Chondrocyte (in vitro differentiated cells): ENCODE results near the gene PKP1. TPM values are rescaled to one million over a fixed set of nuclear protein-coding genes. Genes with fewer than 3 reads are reported as not detected.
A peak's percentile ranks its signal among the peaks of the same experiment; 100 is the strongest.

Experiments
- DNase-seq: peaks from one replicate; pipeline ENCODE4 v3.0.0; 2021; ENCODE audit warnings: mixed read lengths, low spot score
- H3K27ac Mint-ChIP-seq: one replicate; pipeline ENCODE4 v1.8.0; 2021; ENCODE audit warnings: mild to moderate bottlenecking, moderate library complexity, mixed read lengths; ENCODE audit not compliant: unreplicated experiment
- H3K27me3 Mint-ChIP-seq: 2 replicates; pipeline ENCODE4 v1.8.0; 2021; ENCODE audit warnings: low read depth, mixed read lengths
- H3K36me3 Mint-ChIP-seq: 2 replicates; pipeline ENCODE4 v1.8.0; 2021; ENCODE audit warnings: low read depth, mixed read lengths
- H3K4me1 Mint-ChIP-seq: 2 replicates; pipeline ENCODE4 v1.8.0; 2021; ENCODE audit warnings: low read depth, mild to moderate bottlenecking, mixed read lengths
- H3K4me3 Mint-ChIP-seq: one replicate; pipeline ENCODE4 v1.8.0; 2021; ENCODE audit warnings: mild to moderate bottlenecking, moderate library complexity, mixed read lengths; ENCODE audit not compliant: unreplicated experiment
- H3K9me3 Mint-ChIP-seq: 2 replicates; pipeline ENCODE4 v1.8.0; 2021; ENCODE audit warnings: low read depth, mixed read lengths
- CTCF ChIP-seq: fragments of 200-600 bp; sonication (generic); IDR thresholded peaks from 2 replicates; pipeline ENCODE4 v1.5.0; 2021; ENCODE audit warnings: antibody characterized with exemption, mild to moderate bottlenecking, moderate library complexity
- total RNA-seq: library from RNA; stranded (reverse); gene quantifications from 3 replicates; pipeline ENCODE4 v1.2.1, GENCODE V29; 2021

The PKP1 gene
- total RNA-seq, 1 donor from 2014 or later, result 4.0 TPM

GRCh38 chr1:201358596-201358995 is 75.3 kb downstream of the PKP1 start:
- peaks cover 5% of the 10 kb centered on the region for H3K27me3 Mint-ChIP-seq
- no peak for DNase-seq
- TF ChIP-seq CTCF, result no peak
- no peaks in the 10 kb centered on the region for H3K36me3 Mint-ChIP-seq
- peaks cover 12% of the 10 kb centered on the region for H3K4me1 Mint-ChIP-seq
- H3K4me3 Mint-ChIP-seq, result no peak overlapping the region
- no peak overlapping the region for H3K27ac Mint-ChIP-seq
- H3K9me3 Mint-ChIP-seq, result no peaks in the 10 kb centered on the region

- Mint-ChIP-seq H3K36me3 (no peaks in the 10 kb centered on the region), H3K27me3 (peaks cover 4% of the 10 kb centered on the region), H3K9me3 (no peaks in the 10 kb centered on the region), H3K4me3 (no peak overlapping the region), H3K4me1 (peaks cover 12% of the 10 kb centered on the region), H3K27ac (no peak overlapping the region)
- DNase-seq, result peak; percentile 86
- TF ChIP-seq CTCF, result no peak
These were observed 75.9 kb downstream of the PKP1 start for GRCh38 chr1:201359031-201359872.

GRCh38 chr1:201359873-201360210 is 76.5 kb downstream of the PKP1 start:
- Mint-ChIP-seq H3K4me3 (no peak overlapping the region), H3K36me3 (no peaks in the 10 kb centered on the region), H3K27me3 (peaks cover 4% of the 10 kb centered on the region), H3K27ac (no peak overlapping the region), H3K4me1 (peaks cover 12% of the 10 kb centered on the region), H3K9me3 (no peaks in the 10 kb centered on the region)
- DNase-seq, result peak; percentile 66
- no peak for TF ChIP-seq CTCF

GRCh38 chr1:201360486-201360885 is 77.2 kb downstream of the PKP1 start:
- Mint-ChIP-seq H3K36me3 (no peaks in the 10 kb centered on the region), H3K9me3 (no peaks in the 10 kb centered on the region), H3K4me1 (peaks cover 12% of the 10 kb centered on the region), H3K27me3 (peaks cover 4% of the 10 kb centered on the region), H3K4me3 (no peak overlapping the region), H3K27ac (no peak overlapping the region)
- peak; percentile 46 for DNase-seq
- no peak for TF ChIP-seq CTCF

- no peak for TF ChIP-seq CTCF
- H3K9me3 Mint-ChIP-seq, result no peaks in the 10 kb centered on the region
- H3K27me3 Mint-ChIP-seq, result peaks cover 4% of the 10 kb centered on the region
- no peaks in the 10 kb centered on the region for H3K36me3 Mint-ChIP-seq
- no peak overlapping the region for H3K4me3 Mint-ChIP-seq
- H3K4me1 Mint-ChIP-seq, result peaks cover 12% of the 10 kb centered on the region
- peak; percentile 86 for DNase-seq
- no peak overlapping the region for H3K27ac Mint-ChIP-seq
These were observed 77.8 kb downstream of the PKP1 start for GRCh38 chr1:201360901-201361651.
